ENCODE measurements around the gene MEGF6.

The MEGF6 gene

GRCh38 chr1:3552751-3553150 lies 58.6 kb downstream of the MEGF6 start:
- no peak for DNase-seq

- DNase-seq = no peak
Measured at GRCh38 chr1:3552176-3552575, 59.1 kb downstream of the MEGF6 start.

GRCh38 chr1:3551711-3552110 lies 59.6 kb downstream of the MEGF6 start:
- no peak for DNase-seq

- no peak for DNase-seq
Measured at GRCh38 chr1:3551290-3551678, 60.0 kb downstream of the MEGF6 start.

GRCh38 chr1:3550511-3551289 lies 60.6 kb downstream of the MEGF6 start:
- peak; percentile 82 for DNase-seq

- no peak for DNase-seq
Measured at GRCh38 chr1:3548895-3549294, 62.4 kb downstream of the MEGF6 start.

GRCh38 chr1:3548156-3548893 lies 63.0 kb downstream of the MEGF6 start:
- DNase-seq = peak; percentile 34

- DNase-seq = peak; percentile 78
Measured at GRCh38 chr1:3547055-3548005, 64.0 kb downstream of the MEGF6 start.

- DNase-seq = no peak
Measured at GRCh38 chr1:3546048-3546384, 65.3 kb downstream of the MEGF6 start.

GRCh38 chr1:3545363-3546047 lies 65.8 kb downstream of the MEGF6 start:
- no peak for DNase-seq

GRCh38 chr1:3544040-3544977 lies 67.0 kb downstream of the MEGF6 start:
- DNase-seq = no peak

GRCh38 chr1:3543076-3544039 lies 68.0 kb downstream of the MEGF6 start:
- no peak for DNase-seq

GRCh38 chr1:3542676-3543075 lies 68.6 kb downstream of the MEGF6 start:
- DNase-seq = no peak

- DNase-seq = no peak
Measured at GRCh38 chr1:3541936-3542335, 69.4 kb downstream of the MEGF6 start.

- DNase-seq = no peak
Measured at GRCh38 chr1:3541465-3541864, 69.8 kb downstream of the MEGF6 start.

- no peak for DNase-seq
Measured at GRCh38 chr1:3540876-3541275, 70.4 kb downstream of the MEGF6 start.

- peak; percentile 92 for DNase-seq
Measured at GRCh38 chr1:3539707-3540425, 71.4 kb downstream of the MEGF6 start.

GRCh38 chr1:3537359-3537758 lies 73.9 kb downstream of the MEGF6 start:
- no peak for DNase-seq

GRCh38 chr1:3536420-3537195 lies 74.7 kb downstream of the MEGF6 start:
- DNase-seq = no peak

Measured in RPMI8226 (cell line).